GM18951 (cell line): Measurements from ENCODE around the gene POLDIP3.

Source experiments
- POLR2A ChIP-seq: IDR thresholded peaks from 4 replicates; pipeline ENCODE4 v1.6.1; 2011; ENCODE audit warnings: mild to moderate bottlenecking; ENCODE audit not compliant: insufficient read length, insufficient read depth; ENCODE audit errors: extremely low read depth
- in situ Hi-C: fragments of 300-500 bp; cut with MboI; formaldehyde crosslinking; loops from one replicate; pipeline ENCODE4 v1.12.0; 2022; ENCODE audit warnings: low sequenced_read_pairs, mixed read lengths, inconsistent platforms; ENCODE audit not compliant: unreplicated experiment

POLDIP3 gene

DNA sequence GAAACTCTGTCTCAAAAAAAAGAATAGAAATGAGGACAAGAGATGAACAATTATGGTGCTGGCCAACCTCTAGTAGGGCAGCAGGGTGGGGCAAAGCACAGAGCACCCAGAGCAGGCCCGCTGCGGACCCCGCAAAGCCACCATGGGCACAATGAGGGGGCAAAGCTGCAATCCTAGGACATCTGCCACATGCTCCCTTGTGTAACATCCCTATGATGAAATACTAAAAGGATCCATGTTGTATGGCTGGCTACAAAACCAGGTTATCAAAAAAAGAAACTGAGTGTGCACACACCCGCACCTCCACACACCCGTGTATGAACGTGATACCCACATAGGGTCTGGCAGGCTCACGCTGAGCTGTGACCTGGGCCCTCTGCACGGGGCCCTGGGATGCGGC, 18.3 kb upstream of the POLDIP3 start:
- in situ Hi-C loops: loop anchor here (25.0 kb wide), 1 partner anchor 404 kb away; no protein-coding TSS in a partner anchor
- TF ChIP-seq POLR2A: no peak

DNA sequence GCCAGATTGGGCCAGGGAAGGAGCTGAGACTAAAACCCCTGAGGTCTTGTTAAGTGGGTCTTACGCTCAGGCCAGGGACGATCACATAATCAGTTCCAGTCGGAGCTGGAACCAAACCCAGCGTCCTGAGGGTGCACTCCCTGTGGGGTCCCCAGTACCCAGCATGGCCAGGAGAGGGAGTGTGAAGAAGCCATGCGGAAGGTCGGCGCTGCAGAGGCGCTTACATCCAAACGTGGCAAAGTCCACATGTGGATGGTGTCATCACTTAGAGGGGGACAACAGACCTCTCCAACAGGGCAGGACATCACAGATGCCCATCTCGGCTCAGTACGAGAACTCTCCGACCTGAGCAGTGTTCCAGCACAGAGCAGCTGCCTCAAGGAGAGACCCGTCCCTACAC, 17.4 kb upstream of the POLDIP3 start:
- no peak for TF ChIP-seq POLR2A
- in situ Hi-C loops: loop anchor here (25.0 kb wide), 1 partner anchor 405 kb away; no protein-coding TSS in a partner anchor

DNA sequence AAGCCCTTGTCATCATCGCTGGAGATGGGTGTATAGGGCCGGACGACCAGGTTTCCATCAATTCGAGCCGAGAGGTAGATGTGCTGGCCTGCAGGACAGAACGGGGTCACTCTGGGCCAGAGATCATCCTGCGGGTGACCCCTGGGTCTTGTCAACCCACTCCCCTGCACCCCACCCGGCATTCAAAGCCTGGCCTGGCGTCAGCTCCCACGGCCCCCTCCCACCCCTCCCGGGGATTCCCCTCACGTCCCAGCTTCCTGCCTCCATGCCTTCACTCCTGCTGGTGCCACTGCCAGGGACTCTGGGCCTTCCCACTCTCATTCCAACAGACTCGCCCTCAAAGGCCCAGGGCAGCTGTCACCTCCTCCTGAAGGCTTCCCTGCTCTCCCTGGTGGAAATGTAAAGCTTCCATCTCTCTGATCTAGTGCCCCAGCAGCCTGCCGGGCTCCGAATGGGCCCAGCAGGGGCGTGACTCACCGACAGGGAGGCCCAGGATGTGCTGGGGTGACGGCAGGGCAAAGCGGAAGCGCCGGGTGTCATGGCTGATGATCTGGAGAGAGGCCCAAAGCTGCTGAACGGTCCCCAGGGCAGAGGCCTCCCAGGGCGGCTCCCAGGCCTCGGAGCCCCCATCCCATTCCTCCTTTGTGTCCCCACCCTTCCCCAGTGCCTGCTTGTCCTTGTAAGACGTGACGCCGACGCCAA, 16.4 kb upstream of the POLDIP3 start:
- no peak for TF ChIP-seq POLR2A
- in situ Hi-C loops: loop anchor here (25.0 kb wide), 1 partner anchor 406 kb away; no protein-coding TSS in a partner anchor

DNA sequence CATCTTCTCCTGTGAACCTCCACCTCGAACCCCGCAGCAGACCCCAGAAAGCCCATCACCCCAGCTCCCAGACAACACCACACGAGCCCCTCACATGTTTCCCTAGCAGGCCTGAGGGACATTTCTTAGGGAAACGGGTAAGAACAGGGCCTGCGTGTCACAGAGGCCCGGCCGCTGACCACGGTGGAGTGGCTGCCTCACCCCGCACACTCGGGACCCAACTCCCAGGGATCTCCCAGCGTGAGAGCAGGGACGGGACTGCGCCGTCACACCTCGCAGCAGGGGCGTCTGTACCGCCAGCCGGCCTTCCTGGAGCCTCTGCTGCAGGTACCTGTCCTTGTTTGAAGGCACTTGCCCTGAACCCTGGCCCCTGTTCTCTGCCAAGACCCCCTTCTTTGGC, 15.5 kb upstream of the POLDIP3 start:
- in situ Hi-C loops: loop anchor here (25.0 kb wide), 1 partner anchor 407 kb away; no protein-coding TSS in a partner anchor
- TF ChIP-seq POLR2A: no peak

DNA sequence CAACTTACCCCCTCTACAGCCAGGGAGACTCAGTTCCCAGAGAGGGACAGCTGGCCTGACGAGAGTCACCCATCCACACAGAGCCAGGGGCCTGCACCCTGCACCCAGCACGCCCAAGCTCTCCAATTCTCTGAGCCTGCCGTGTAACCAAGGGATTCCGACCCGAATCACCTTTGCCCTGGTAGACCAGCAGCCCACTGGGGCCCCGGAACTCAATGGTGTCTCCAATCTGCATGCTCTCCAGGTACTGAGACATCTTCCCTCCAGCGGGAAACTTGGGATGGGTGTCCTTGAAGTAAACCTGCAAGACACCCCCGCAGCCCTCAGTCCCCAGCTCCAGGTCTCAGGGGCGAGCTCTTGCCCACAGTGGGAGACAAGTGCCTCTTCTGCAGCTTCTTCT, 13.3 kb upstream of the POLDIP3 start:
- no peak for TF ChIP-seq POLR2A
- in situ Hi-C loops: loop anchor here (10.0 to 25.0 kb wide), 2 partner anchors 187 to 409 kb away; no protein-coding TSS in a partner anchor

DNA sequence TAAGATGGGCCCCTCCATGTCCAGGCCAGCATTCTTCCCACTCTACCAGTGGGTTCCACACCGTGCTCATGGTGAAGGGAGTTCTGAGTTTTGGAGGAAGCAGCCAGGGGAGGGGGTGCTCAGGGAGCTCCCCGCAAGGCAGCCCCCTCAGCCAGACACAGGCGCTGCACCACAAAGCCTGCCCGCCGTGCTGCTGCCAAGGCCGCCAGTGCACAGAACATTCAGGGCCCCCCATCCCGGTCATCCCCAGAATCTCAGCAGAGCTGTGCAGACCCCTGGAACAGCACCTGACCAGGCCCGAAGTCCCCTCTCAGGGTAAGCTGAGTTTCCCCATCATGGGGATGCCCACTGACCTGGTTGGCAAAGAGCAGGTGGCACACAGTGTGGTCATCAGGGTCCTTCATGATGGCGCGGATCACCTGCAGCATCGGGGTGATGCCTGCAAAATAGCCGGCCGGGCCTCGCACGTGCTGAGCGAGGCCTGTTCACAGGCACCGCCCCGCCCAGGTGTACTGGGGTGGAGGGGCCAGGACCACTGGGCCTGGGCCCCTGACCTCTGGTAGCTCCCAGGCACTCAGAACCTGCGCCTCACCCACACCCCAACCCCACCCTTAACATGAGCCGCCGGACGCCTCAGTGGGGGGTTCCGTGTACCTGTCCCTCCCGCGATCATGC, 12.4 kb upstream of the POLDIP3 start:
- TF ChIP-seq POLR2A: no peak
- in situ Hi-C loops: loop anchor here (10.0 to 25.0 kb wide), 2 partner anchors 188 to 410 kb away; no protein-coding TSS in a partner anchor

DNA sequence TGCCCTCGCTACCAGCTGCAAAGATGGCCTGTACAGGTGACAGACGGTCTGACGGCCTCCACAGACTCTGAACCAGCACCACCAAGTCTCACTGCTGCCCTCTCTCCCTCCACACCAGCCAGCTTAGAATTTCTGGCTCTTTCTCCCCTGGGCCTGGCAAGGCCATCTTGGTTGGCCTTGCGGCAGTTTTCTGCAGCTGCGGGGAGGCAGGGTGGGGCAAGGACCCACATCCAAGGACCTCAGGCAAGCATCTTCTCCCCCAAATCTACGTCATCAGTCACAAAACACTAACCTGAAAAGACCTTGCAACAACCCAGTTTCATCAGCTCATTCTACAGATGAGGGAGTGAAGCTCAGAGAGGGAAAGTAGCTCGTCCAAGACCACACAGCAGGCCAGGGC, 11.7 kb upstream of the POLDIP3 start:
- in situ Hi-C loops: loop anchor here (10.0 to 25.0 kb wide), 2 partner anchors 188 to 411 kb away; no protein-coding TSS in a partner anchor
- no peak for TF ChIP-seq POLR2A

DNA sequence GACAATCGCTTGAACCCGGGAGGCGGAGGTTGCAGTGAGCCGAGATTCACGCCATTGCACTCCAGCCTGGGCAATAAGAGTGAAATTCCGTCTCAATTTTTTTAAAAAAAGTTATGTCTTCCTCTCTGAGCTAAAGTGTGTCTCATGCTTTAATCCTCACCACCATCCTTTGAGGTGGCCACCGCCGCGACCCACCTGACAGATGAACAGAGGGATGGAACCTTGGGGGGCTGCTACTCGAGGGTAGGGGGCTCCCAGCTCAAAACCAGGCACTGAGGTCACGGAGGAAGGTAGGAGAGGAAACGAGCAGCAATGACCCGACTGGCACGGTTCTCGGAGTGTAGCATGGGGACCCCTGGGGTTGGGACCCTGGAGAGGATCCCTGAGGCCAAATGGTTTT, 10.7 kb upstream of the POLDIP3 start:
- in situ Hi-C loops: loop anchor here (10.0 to 25.0 kb wide), 2 partner anchors 189 to 412 kb away; no protein-coding TSS in a partner anchor
- TF ChIP-seq POLR2A: no peak

DNA sequence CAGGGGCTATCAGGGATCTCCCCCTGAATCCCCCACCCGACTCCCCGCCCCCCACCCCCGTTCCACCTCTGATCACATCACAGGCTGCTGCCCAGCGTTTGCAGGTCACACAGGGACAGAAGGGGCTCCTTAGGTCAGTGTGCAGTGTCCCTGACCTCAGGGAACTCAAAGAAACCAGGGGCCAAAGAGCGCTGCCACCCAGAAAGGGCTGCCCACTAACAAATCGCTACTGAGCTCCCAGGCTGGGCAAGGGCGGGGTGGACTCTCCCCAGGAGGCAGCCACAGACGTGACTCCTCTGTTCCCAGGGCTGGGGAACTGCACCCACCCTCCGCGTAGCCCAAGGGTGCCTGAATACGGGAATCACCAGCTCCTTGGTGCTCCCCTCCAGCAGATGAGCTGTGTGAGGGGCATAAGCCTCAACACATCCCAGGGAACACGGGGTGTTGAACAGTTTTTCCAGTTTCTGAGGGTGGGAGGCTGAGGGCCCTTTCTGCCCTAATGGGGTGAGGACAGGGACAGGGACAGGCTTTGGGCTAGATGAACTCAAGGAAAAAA, 9.9 kb upstream of the POLDIP3 start:
- no peak for TF ChIP-seq POLR2A
- in situ Hi-C loops: loop anchor here (10.0 to 25.0 kb wide), 2 partner anchors 190 to 413 kb away; no protein-coding TSS in a partner anchor

DNA sequence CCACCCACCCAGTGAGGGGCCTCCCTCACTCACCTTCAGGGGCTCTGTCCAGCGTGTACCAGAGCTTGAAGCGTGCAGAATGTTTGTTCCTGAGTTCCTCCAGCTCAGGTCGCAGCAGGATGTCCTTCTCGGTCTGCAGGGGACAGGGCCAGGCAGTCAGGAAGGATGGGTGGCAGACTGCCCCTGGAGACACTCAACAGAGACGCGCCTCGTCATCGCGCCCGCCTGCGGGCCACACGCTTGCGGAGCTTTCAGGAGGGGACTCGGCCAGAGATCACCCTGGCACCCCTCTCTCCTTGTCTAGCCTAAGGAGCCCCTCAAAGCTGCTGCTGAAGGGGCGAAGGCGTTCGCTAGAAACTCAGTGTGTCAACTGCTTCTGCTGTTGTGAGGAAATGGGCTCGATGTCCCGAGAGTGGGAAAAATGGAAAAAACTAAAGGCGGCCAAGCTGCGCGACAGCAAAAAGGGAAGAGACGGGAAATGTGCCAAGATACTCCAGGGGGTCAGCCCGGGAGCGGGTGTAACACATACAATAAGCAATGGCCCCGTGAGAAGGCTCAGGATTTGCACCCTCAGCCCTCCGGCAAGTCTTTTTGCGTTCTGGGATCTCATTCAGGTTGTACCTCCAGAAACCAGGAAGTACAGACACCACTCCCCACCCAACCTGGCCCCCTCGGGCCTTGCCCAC, 9.2 kb upstream of the POLDIP3 start:
- TF ChIP-seq POLR2A: no peak
- in situ Hi-C loops: loop anchor here (10.0 kb wide), 1 partner anchor 191 kb away; no protein-coding TSS in a partner anchor

DNA sequence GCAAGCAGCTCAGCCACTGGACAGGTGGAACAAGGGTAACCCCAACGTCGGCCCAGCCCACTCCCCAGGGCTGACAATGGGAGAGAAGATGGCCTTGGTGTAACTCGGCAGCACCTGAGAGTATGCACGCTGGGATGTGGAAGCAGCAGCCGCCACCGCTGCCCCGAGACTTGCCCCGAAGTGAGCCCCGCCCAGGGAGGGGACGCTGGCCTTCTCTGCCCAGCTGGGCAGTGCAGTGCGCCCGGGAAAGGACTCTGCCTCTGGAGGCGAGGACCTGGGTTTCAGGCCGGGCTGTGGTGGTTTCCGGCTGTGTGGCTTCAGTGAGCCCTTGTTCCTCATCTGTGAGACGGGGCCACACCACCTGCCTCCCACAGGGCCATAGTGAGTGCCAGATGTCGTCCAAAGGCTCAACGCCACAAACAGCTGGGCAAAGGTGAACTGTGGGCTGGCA, 8.6 kb upstream of the POLDIP3 start:
- in situ Hi-C loops: loop anchor here (10.0 kb wide), 1 partner anchor 191 kb away; no protein-coding TSS in a partner anchor
- TF ChIP-seq POLR2A: no peak

DNA sequence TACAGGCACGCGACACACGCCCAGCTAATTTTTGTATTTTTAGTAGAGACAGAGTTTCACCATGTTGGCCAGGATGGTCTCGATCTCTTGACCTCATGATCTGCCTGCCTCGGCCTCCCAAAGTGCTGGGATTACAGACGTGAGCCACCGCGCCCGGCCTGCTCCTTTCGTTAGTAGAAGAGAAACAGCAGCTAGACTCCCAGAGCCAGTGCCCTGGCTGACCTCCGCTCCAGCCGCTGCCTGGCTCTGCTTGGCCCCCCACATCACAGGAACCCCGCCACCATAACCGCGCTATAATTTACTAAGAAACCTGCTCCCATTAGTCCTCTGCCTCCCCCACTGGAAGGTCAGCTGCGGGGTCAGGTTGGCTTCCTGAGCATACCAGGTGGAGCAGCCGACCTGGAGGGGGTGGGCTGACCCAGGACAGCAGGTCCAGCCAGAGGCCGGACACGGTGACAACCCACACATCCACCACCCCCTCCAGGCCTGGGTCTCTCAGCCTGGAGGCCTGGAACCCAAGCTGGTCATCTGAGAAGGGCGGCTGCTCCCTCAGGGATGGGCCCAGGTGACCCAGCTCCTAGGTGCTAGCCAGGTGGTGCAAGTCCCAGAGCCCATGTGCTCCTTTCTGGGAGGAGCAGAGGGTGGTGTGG, 7.5 kb upstream of the POLDIP3 start:
- no peak for TF ChIP-seq POLR2A

DNA sequence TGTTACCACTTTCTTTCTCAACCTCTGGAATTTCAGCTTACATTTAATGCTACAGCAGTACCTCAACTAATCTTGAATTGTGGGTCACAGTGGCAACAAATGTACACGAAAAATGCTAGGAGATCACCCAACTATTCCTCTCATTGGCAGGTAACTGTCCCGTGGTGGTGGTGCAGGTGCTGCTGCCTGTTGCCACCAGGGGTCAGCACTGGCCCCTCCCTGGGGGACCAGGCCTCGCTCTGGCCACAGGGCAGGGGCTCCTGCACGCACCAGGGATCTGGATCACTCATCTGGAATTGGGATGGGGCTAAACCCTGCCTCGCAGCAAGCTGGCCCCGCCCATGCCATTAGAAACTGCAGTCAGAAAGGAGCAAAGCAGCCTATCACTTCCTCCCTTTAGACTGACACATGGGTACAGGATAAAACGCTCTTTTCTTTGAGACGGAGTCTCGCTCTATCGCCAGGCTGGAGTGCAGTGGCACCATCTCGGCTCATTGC, 6.9 kb upstream of the POLDIP3 start:
- in situ Hi-C loops: loop anchor here (10.0 kb wide), 1 partner anchor 193 kb away; no protein-coding TSS in a partner anchor
- TF ChIP-seq POLR2A: no peak

More for the DNA sequence above, 7.5 kb upstream of the POLDIP3 start:
- in situ Hi-C loops: loop anchor here (10.0 kb wide), 1 partner anchor 193 kb away; no protein-coding TSS in a partner anchor
